Endometrial microvascular endothelial cells (primary cell): Measurements from ENCODE around the gene ESPNL. TPM values are rescaled to one million over a fixed set of nuclear protein-coding genes. Genes with fewer than 3 reads are reported as not detected.
"Not testable (repeated sequence)": the region's sequence is repeated elsewhere in the genome, so short reads cannot be mapped to it uniquely, and the experiment has no call there.

Experiments
- in situ Hi-C: cut with HindIII; loops from 2 replicates; pipeline ENCODE4 v1.10.0; 2017; ENCODE audit warnings: low sequenced_read_pairs, low pct_unique_long_range_greater_than_20kb; ENCODE audit errors: inconsistent ontology term
- total RNA-seq: library from RNA; depleted of rRNA; stranded (reverse); fragments of >200 nt; gene quantifications from one replicate; pipeline ENCODE4 v1.2.3, GENCODE V29; 2015; ENCODE audit errors: inconsistent ontology term

Gene ESPNL, protein sequence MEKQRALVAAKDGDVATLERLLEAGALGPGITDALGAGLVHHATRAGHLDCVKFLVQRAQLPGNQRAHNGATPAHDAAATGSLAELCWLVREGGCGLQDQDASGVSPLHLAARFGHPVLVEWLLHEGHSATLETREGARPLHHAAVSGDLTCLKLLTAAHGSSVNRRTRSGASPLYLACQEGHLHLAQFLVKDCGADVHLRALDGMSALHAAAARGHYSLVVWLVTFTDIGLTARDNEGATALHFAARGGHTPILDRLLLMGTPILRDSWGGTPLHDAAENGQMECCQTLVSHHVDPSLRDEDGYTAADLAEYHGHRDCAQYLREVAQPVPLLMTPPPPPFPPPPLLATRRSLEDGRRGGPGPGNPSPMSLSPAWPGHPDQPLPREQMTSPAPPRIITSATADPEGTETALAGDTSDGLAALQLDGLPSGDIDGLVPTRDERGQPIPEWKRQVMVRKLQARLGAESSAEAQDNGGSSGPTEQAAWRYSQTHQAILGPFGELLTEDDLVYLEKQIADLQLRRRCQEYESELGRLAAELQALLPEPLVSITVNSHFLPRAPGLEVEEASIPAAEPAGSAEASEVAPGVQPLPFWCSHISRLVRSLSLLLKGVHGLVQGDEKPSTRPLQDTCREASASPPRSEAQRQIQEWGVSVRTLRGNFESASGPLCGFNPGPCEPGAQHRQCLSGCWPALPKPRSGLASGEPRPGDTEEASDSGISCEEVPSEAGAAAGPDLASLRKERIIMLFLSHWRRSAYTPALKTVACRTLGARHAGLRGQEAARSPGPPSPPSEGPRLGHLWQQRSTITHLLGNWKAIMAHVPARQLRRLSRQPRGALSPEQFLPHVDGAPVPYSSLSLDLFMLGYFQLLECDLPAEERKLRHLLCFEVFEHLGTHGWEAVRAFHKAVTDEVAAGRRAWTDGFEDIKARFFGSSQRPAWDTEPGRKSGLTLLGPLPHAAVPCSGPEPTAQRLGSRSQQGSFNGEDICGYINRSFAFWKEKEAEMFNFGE
- total RNA-seq: not detected

GRCh38 chr2:238100049-238100820 lies at the start of gene ESPNL:
TSS of gene ESPNL (plus strand) at chr2:238100340. CDS start at chr2:238100420, 80 bp downstream.
- in situ Hi-C loops: no loop called here

- in situ Hi-C loops: no loop called here
These were observed 46.9 kb upstream of the ESPNL start for GRCh38 chr2:238053191-238053776.

GRCh38 chr2:238055841-238056240 lies 44.3 kb upstream of the ESPNL start:
- in situ Hi-C loops: no loop called here

DNA sequence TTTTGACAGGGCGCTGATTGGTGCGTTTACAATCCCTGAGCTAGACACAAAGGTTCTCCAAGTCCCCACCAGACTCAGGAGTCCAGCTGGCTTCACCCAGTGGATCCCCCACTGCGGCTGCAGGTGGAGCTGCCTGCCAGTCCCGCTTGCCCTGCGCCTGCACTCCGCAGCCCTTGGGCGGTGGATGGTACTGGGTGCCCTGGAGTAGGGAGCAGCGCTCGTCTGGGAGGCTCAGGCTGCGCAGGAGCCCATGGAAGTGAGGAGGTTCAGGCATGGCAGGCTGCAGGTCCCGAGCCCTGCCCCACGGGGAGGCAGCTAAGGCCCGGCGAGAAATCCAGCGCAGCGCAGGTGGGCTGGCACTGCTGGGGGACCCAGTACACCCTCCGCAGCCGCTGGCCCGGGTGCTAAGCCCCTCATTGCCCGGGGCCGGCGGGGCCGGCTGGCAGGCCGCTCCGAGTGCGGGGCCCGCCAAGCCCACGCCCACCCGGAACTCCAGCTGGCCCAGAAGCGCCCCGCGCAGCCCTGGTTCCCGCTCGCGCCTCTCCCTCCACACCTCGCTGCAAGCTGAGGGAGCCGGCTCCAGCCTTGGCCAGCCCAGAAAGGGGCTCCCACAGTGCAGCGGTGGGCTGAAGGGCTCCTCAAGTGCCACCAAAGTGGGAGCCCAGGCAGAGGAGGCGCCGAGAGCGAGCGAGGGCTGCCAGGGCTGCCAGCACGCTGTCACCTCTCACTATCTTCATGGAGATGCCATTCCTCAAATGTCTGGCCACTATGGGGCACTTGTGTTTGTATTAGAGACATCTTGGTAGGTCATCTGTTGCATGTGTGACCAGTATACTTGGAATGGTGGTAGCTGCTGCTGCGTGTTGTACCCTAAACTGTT lies 42.2 kb upstream of the ESPNL start:
- in situ Hi-C loops: not testable (repeated sequence)

- in situ Hi-C loops: no loop called here
These were observed 40.6 kb upstream of the ESPNL start for GRCh38 chr2:238059505-238059904.

DNA sequence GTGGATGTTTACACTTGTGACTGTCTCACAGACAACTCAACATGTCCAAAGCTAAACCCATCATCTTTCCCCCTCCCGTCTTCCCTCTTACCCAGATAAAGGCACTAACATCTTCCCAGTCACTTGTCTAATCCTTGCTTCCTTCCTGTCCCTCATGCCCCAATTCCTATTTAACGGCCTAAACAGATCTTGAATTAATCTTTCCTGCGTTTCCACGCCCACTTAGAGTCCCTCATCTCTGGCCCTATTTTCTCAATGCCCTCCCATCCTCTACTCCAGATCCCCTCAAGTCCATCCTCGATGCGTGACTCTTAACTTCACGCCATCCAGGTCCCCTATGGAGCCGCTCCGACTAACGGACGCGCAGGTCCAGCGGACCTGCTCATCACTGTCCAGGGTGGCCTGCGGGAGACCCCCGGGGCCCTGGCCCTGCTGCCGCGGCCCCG lies 40.0 kb upstream of the ESPNL start:
- in situ Hi-C loops: no loop called here

DNA sequence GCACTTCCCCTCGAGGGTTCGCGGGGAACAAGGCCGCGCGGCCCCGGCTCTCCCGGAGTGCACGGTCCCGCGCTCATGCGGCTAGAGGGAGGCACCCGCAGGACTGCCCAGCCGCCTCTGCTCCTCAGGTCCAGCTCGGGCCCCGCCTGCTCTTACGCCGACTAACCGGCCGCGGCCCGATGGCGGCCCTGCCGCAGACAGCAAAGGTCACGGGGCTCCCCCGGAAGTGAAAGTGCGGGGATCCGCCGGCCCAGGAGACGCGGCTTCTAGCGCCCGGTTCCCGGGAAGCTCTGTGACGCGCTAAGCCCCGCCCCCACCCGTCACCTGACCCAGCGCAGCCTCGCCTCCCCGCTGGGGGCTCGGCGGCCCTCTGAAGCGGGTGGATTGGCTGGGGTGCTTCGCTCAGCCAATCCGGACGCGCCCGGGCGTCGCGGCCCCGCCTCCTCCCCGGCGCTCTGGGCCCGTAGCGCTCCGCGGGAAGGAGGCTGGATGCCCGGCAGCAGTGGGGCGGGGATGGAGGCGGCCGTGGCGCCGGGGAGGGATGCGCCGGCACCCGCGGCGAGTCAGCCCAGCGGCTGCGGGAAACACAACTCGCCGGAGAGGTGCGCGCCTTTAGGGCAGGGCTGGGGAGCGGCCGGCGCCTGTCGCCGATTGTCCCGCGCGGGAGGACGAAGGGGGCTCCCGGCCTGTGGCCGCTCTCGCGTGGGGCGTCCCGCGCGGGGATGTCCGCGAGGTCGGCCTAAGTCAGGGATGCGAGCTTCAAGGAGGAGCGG lies 39.4 kb upstream of the ESPNL start, which contains the start of gene SCLY:
SCLY (plus strand) TSS at position 460 of the 773 bp plus-strand sequence; CDS start at position 514, 54 bp downstream.
- in situ Hi-C loops: no loop called here

- in situ Hi-C loops: no loop called here
These were observed 38.6 kb upstream of the ESPNL start for GRCh38 chr2:238061315-238062202.

GRCh38 chr2:238063414-238064189 lies 36.5 kb upstream of the ESPNL start:
- in situ Hi-C loops: no loop called here

GRCh38 chr2:238064376-238064775 lies 35.8 kb upstream of the ESPNL start:
- in situ Hi-C loops: no loop called here

- in situ Hi-C loops: no loop called here
These were observed 34.9 kb upstream of the ESPNL start for GRCh38 chr2:238065071-238065846.

DNA sequence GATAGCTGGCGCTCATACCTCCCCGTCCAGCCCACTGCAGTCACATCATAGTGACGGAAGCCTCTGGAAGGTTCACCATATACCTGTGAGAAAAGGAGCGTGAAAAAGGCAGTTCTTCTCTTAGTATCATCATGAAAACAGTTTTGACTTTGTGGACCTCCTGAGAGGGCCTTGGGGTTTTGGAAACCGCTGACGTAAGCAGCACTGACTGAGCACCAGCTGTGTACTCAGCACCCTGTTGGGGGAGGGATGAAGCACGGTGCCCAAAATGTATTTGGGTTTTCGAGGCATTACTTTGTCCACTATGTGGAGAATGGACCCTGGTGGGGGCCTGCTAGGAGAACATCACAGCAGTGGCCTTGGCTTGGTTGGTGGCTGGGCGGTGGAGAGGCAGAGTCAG lies 33.9 kb upstream of the ESPNL start:
- in situ Hi-C loops: no loop called here

DNA sequence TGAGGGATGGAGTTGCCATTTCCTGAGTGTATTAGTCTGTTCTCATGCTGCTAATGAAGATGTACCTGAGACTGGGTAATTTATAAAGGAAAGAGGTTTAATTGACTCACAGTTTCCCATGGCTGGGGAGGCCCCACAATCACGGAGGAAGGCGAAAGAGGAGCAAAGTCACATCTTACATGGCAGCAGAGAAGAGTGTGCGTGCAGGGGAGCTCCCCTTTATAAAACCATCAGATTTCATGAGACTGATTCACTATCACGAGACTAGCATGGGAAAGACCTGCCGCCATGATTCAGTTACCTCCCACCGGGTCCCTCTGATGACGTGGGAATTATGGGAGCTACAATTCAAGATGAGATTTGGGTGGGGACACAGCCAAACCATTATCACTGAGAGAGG lies 33.4 kb upstream of the ESPNL start:
- in situ Hi-C loops: not testable (repeated sequence)

DNA sequence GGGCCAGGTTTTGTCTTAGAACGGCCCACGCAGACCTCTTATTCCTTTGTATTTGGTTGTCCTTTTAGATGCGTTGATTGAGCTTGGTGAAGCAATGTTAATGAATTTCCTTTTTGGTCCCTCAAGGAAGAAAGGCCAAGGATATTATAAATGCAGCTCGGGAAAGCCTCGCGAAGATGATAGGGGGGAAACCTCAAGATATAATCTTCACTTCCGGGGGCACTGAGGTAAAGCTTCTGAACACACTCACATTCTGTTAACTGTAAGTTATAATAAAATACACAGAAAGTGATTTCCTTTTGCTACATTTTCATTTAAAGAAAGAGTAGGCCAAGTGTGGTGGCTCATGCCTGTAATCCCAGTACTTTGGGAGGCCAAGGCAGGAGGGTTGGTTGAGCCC lies 32.2 kb upstream of the ESPNL start:
- in situ Hi-C loops: no loop called here
